ENCODE data around the gene GCK. TPM values are rescaled to one million over a fixed set of nuclear protein-coding genes. Genes with fewer than 3 reads are reported as not detected.

Gene GCK
- total and polyA plus RNA-seq, 2 of the 13 experiments (the other 11 are each of a cell fraction or from before 2014, with no cell fraction given): not detected

DNA sequence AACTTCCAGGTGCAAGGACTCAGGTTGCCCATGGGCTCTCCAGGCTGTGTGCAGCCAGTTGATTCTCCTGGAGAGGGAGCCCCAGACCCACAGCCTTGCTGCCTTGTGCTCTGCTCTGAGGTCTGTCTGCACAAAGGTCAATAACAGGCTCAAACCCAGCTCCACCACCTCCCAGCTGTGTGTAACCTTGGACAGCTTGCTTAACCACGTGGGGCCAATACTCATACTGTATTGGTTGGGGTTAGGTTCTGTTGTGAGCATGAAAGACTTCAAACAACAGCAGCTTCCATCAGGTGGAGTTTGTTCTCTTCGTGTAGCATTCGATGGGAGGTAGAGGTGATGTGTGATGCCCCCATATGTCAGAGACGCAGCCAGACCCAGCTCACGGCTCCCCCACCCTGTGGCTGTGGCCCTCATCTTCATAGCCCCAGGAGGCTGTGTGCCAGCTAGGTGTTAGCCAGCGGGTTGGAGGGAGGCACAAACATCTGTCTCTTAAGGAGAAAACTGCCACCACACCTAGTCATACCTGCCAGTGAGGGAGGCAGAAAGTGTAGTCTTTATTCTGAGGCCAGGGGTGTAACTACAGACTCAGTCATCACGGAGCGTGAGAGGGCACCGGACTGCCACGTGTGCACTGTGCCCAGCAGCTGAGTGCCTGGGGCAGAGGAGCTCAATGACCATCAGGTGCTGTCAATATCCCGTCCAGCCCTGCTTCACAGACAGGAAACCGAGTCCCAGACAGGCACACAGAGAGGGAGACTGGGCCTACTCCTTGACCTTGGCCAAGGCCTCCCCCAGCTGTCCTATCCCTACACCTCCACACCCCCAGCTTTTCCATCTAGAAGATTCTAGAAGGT is 57.8 kb downstream of the GCK start (continued):
- TF ChIP-seq, protein P1, sequence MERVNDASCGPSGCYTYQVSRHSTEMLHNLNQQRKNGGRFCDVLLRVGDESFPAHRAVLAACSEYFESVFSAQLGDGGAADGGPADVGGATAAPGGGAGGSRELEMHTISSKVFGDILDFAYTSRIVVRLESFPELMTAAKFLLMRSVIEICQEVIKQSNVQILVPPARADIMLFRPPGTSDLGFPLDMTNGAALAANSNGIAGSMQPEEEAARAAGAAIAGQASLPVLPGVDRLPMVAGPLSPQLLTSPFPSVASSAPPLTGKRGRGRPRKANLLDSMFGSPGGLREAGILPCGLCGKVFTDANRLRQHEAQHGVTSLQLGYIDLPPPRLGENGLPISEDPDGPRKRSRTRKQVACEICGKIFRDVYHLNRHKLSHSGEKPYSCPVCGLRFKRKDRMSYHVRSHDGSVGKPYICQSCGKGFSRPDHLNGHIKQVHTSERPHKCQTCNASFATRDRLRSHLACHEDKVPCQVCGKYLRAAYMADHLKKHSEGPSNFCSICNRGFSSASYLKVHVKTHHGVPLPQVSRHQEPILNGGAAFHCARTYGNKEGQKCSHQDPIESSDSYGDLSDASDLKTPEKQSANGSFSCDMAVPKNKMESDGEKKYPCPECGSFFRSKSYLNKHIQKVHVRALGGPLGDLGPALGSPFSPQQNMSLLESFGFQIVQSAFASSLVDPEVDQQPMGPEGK (CRISPR knock-in tag; IDR thresholded peaks at IDR 0.05): peak; percentile 31; the same call in 1 of the 2 replicates
- TF ChIP-seq GABPB1 (CRISPR knock-in tag; IDR thresholded peaks at IDR 0.05): 0 out of 2 replicates have a peak, but pooled peaks have one; percentile 39
- TF ChIP-seq NFKB2 (CRISPR knock-in tag; IDR thresholded peaks at IDR 0.05; ENCODE audit: borderline replicate concordance): peak; percentile 39; the same call in 1 of the 2 replicates
- 0 out of 2 replicates have a peak, but pooled peaks have one; percentile 28 for TF ChIP-seq KDM5B (CRISPR knock-in tag; IDR thresholded peaks at IDR 0.05; ENCODE audit: borderline replicate concordance)
- peak; percentile 81 for TF ChIP-seq TEAD3 (CRISPR knock-in tag; optimal IDR thresholded peaks at IDR 0.05; ENCODE audit: borderline replicate concordance)
- 0 out of 2 replicates have a peak, but pooled peaks have one; percentile 50 for TF ChIP-seq ERF (CRISPR knock-in tag; IDR thresholded peaks at IDR 0.05)
- peak; percentile 68 for TF ChIP-seq RAD51 (IDR thresholded peaks at IDR 0.05; ENCODE audit: borderline replicate concordance)
- TF ChIP-seq, protein P2, sequence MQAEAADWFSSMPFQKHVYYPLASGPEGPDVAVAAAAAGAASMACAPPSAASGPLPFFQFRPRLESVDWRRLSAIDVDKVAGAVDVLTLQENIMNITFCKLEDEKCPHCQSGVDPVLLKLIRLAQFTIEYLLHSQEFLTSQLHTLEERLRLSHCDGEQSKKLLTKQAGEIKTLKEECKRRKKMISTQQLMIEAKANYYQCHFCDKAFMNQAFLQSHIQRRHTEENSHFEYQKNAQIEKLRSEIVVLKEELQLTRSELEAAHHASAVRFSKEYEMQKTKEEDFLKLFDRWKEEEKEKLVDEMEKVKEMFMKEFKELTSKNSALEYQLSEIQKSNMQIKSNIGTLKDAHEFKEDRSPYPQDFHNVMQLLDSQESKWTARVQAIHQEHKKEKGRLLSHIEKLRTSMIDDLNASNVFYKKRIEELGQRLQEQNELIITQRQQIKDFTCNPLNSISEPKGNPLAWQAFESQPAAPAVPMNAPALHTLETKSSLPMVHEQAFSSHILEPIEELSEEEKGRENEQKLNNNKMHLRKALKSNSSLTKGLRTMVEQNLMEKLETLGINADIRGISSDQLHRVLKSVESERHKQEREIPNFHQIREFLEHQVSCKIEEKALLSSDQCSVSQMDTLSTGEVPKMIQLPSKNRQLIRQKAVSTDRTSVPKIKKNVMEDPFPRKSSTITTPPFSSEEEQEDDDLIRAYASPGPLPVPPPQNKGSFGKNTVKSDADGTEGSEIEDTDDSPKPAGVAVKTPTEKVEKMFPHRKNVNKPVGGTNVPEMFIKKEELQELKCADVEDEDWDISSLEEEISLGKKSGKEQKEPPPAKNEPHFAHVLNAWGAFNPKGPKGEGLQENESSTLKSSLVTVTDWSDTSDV (CRISPR knock-in tag; IDR thresholded peaks at IDR 0.05): no peak
- peak; percentile 73 for TF ChIP-seq RARA (CRISPR knock-in tag; IDR thresholded peaks at IDR 0.05)
- TF ChIP-seq FOXK2 (IDR thresholded peaks at IDR 0.05): peak; percentile 85
- TF ChIP-seq, protein P3, sequence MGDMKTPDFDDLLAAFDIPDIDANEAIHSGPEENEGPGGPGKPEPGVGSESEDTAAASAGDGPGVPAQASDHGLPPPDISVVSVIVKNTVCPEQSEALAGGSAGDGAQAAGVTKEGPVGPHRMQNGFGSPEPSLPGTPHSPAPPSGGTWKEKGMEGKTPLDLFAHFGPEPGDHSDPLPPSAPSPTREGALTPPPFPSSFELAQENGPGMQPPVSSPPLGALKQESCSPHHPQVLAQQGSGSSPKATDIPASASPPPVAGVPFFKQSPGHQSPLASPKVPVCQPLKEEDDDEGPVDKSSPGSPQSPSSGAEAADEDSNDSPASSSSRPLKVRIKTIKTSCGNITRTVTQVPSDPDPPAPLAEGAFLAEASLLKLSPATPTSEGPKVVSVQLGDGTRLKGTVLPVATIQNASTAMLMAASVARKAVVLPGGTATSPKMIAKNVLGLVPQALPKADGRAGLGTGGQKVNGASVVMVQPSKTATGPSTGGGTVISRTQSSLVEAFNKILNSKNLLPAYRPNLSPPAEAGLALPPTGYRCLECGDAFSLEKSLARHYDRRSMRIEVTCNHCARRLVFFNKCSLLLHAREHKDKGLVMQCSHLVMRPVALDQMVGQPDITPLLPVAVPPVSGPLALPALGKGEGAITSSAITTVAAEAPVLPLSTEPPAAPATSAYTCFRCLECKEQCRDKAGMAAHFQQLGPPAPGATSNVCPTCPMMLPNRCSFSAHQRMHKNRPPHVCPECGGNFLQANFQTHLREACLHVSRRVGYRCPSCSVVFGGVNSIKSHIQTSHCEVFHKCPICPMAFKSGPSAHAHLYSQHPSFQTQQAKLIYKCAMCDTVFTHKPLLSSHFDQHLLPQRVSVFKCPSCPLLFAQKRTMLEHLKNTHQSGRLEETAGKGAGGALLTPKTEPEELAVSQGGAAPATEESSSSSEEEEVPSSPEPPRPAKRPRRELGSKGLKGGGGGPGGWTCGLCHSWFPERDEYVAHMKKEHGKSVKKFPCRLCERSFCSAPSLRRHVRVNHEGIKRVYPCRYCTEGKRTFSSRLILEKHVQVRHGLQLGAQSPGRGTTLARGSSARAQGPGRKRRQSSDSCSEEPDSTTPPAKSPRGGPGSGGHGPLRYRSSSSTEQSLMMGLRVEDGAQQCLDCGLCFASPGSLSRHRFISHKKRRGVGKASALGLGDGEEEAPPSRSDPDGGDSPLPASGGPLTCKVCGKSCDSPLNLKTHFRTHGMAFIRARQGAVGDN (CRISPR knock-in tag; IDR thresholded peaks at IDR 0.05): peak; percentile 83
- TF ChIP-seq, protein P4, sequence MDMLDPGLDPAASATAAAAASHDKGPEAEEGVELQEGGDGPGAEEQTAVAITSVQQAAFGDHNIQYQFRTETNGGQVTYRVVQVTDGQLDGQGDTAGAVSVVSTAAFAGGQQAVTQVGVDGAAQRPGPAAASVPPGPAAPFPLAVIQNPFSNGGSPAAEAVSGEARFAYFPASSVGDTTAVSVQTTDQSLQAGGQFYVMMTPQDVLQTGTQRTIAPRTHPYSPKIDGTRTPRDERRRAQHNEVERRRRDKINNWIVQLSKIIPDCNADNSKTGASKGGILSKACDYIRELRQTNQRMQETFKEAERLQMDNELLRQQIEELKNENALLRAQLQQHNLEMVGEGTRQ (IDR thresholded peaks at IDR 0.05; ENCODE audit: low read depth, low read length): peak; percentile 95
- TF ChIP-seq, protein P4 (CRISPR knock-in tag; IDR thresholded peaks at IDR 0.05; ENCODE audit: borderline replicate concordance): peak; percentile 96; the same call in 1 of the 2 replicates
- peak; percentile 62 for TF ChIP-seq FOXO1 (CRISPR knock-in tag; IDR thresholded peaks at IDR 0.05)
- TF ChIP-seq EED (CRISPR knock-in tag; IDR thresholded peaks at IDR 0.05): 0 out of 2 replicates have a peak, but pooled peaks have one; percentile 4
- TF ChIP-seq ZNF605 (CRISPR knock-in tag; IDR thresholded peaks at IDR 0.05): peak; percentile 64; the same call in 1 of the 2 replicates
- TF ChIP-seq NFYB (CRISPR knock-in tag; IDR thresholded peaks at IDR 0.05): peak; percentile 71
- no peak for TF ChIP-seq NKX3-1 (CRISPR knock-in tag; IDR thresholded peaks at IDR 0.05)
- TF ChIP-seq RNF2 (conservative IDR thresholded peaks at IDR 0.05; ENCODE audit: low read depth): 0 out of 2 replicates have a peak, but pooled peaks have one; percentile 47

Data from HepG2 (cell line).